Stimulated activated CD4-positive, alpha-beta T cell treated with anti-CD3 and anti-CD28 coated beads, Interleukin-12 subunit alpha, Interleukin-12 subunit beta, amount 100 ng/mL, for 48 hours (primary cell): Measurements from ENCODE around the gene MARCHF7.
"Not testable (repeated sequence)": the region's sequence is repeated elsewhere in the genome, so short reads cannot be mapped to it uniquely, and the experiment has no call there.

Experiments
- DNase-seq, 3 donors: peaks; one replicate each; pipeline ENCODE4 v3.0.0-alpha.2; 2020; ENCODE audit warnings: low read depth in 2 of 3, low spot score in 1 of 3

Gene MARCHF7

GRCh38 chr2:159712143-159712928 lies at the start of gene MARCHF7:
TSS of gene MARCHF7 (plus strand) at chr2:159712506. CDS start at chr2:159729023, 16,517 bp downstream.
- DNase-seq: peak; percentile 94 to 96 (median 95)

GRCh38 chr2:159667423-159667822 lies 44.9 kb upstream of the MARCHF7 start:
- DNase-seq: not testable (repeated sequence)

DNA sequence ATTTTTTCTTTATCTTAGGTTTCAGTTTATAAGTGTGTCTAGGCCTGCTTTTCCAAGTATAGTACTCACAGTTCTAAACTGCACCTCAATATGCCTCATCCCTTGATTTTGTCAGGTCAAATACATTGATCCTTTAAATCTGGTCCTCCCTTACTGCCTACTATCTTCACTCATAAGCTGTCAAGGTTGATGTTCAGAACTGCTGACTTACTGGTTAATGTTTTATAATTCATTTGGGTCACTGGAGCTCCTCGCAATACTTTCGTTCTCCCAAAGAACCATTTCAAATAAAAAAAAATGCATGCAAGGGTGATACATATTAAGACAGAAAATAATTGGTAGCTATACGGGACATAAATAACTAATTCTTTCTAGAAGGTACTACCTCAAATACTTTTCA lies 41.3 kb upstream of the MARCHF7 start:
- no peak for DNase-seq

- no peak for DNase-seq
Measured at GRCh38 chr2:159677654-159678053, 34.7 kb upstream of the MARCHF7 start.

- DNase-seq: no peak
Measured at GRCh38 chr2:159680692-159681091, 31.6 kb upstream of the MARCHF7 start.

DNA sequence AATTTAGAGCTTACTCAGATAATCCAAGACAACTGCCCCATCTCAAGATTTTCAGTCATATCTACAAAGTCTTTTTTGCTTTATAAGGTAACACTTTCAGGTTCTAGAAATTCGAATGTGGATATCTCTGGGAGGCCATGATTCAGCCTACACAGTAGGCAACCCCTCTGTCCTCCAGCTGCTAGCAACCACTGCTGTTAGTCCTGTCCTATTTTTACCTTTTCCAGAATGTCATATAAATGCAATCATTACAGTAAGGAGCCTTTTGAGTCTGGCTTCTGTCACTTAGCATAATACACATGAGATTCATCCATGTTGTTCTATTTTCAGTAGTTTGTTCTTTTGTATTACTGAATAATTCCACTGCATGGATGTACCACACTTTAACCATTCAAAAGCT lies 28.5 kb upstream of the MARCHF7 start:
- DNase-seq: no peak

DNA sequence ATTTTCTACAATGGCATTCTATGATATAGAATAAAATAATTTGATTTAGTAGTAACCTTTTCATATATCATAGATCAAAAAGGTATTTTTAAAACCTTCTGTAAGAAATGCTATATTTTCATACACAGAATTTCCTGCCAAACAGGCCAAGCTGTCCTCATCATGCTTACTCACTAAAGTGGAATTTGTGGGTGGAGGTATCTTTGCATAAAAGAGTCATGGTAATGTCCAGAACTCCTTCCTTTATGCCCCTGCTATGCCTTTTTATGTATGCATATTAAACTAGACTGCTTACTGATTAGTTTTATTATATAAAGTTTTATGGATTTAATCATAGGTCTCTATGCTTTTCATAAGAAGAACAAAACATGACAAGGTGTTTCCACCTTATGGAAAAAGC lies 27.5 kb upstream of the MARCHF7 start:
- no peak for DNase-seq

DNA sequence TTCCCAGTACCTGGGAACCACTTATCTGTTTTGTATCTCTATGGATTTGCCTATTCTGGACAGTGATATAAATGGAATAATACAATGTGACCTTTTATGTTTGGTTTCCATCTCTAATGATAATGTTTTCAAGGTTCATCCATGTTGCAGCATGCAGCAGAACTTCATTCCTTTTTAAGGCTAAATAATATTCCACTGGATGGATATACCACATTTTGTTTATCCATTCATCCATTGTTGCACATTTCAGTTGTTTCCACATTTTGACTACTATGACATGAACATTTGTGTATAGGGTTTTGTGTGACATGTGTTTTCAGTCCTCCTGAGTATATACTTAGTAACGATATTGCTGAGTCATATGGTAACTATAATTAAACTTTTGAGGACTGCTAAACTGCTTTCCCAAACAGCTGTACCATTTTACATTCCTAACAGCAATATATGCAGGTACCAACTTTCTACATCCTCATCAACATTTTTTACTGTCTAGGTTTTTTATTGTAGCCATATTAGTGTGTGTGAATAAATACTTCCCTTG lies 17.7 kb upstream of the MARCHF7 start:
- DNase-seq: no peak

- no peak for DNase-seq
Measured at GRCh38 chr2:159695795-159696448, 16.4 kb upstream of the MARCHF7 start.

- no peak for DNase-seq
Measured at GRCh38 chr2:159703491-159703890, 8.8 kb upstream of the MARCHF7 start.

DNA sequence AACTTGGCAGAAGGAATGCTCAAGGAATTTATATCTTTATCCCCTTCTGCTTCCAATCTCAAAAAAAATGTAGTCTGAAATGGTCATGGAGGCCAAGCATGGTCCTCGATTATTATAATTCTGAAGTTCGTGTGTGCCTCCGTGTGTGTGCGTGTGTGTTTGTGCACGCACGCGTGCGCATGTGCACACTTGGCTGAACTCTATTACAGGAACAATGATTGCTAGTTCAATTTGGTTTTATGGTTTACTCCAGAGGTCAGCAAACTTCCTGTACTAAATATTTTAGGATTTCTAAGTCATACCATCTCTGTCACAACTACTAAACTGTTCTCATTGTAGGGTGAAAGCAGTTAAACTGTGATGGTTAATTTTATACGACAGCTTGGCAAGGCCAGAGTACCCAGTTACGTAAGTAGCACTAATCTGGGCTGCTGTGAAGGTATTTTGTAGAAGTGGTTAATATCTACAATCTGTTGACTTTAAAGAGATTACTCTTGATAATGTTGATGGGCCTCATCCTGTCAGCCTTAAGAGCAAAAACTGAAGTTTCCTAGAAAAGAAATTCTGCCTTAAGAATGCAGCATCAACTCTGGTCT lies 5.8 kb upstream of the MARCHF7 start:
- DNase-seq: no peak

GRCh38 chr2:159708066-159708760 lies 4.1 kb upstream of the MARCHF7 start:
- no peak for DNase-seq

GRCh38 chr2:159710601-159711180 lies 1.6 kb upstream of the MARCHF7 start:
- DNase-seq: no peak

DNA sequence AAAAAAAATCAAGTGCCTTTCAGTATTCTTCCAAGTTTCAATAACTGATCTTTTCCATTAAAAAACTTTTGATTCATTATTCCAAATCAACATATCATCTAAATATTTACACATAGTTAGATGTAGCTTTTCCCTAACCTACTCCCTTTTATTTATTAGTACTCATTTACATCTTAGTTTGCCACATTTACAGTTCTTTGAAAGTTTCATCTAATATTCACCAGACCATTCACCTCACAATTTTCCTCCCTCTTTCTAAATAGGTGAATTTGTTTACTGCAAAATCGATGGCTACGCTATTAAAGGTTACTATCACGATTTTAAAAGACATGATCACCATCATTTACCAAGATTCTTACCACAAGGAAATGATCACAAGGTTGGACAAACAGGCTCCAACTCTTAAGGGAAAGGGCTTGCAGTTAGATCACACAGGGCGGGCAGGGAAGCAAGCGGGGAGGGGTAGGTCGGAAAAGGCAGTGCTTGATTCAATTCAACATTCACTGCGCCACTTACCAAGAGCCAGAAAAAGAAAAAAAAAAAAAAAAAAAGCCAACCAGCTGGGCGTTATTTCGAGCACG lies 654 bp upstream of the MARCHF7 start:
- DNase-seq: no peak

DNA sequence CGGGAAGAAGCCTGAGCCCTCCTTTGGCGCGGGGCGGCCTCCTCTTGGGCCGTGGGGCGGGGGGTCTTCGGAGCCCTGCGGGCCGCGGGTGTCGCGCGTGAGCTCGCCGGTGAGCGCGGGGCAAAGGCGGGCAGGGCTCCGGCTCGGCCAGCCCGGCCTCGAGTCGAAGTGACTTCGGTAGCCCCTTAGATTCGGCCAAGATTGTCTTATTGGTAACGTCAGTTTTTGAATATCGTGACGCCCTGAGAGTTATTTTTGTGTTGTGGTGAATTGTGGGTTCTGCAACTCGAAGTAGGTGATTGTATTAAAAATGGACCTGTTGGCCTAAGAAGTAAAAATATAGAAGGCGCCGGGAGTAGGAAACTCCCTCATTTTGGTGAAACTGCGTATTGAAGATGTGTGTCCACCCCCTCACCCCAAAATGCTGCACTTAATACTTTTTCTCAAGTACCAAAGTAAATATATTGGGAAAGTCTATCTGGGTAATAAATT lies 669 bp downstream of the MARCHF7 start:
- no peak for DNase-seq

GRCh38 chr2:159713631-159714246 lies 1.4 kb downstream of the MARCHF7 start:
- no peak for DNase-seq

DNA sequence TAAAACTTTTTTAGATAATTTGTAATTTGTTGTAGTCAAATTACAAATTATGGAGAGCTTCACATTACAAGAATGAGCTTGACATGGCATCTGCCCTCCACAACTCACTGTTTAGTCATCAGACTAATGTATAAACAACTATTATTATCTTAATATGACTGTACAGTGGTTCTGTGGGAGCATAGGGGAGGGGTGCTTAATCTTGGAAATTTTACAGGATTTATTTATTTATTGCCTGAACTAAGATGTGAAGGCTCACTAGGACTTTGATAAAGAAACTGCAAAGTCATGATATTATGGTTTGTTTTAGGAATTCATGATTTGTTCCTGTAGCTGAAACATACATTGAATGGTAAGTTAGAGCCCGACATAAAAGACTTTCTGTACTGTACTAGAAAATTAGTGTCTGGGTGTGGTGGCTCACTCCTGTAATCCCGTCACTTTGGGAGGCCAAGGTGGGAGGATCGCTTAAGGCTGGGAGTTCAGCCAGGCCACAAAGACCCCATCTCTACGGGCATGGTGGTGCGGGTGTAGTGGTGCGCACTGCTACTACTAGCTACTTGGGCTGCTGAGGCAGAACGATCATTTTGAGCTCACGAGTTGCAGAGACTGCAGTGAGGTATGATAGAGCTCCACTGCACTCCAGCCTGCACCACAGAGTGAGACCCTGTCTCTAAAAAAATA lies 2.1 kb downstream of the MARCHF7 start:
- DNase-seq: no peak

DNA sequence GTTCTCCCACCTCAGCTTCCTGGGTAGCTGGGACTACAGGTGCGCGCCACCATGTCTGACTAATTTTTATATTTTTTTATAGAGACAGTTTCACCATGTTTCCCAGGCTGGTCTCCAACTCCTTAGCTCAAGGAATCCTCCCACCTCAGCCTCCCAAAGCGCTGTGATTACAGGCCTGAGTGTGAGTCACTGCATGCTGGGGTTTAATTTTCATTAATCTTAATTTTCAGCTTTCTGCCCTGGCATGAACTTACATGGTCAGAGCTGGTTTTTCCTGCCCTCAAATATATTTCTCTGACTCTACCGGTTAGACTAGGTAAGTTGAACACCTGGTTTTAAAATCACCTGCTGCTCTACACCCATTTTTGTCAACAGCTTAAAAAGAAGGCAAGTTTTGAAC lies 3.1 kb downstream of the MARCHF7 start:
- DNase-seq: no peak

GRCh38 chr2:159716409-159716808 lies 4.1 kb downstream of the MARCHF7 start:
- DNase-seq: not testable (repeated sequence)
